ENCODE data around the gene ARHGAP31.

DNA sequence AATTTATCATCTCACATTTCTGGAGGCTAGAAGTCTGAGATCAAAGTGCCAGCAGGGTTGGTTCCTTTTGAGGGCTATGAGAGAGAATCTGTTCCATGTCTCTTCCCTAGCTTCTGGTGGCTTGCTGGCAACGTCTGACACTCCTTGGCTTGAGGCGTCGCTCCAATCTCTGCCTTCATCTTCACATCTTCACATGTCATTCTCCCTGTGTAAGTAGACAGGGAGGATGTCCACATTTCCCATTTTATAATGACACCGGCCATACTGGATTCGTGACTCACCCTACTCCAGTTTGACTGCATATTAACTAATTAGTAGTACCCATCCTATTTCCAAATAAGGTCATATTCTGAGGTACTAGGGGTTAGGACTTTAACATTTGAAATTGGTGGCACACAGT, 17.5 kb upstream of the ARHGAP31 start:
- TF ChIP-seq POLR2A (IDR thresholded peaks at IDR 0.05; ENCODE audit: low read length) (no peak), GATA1 (IDR thresholded peaks at IDR 0.05; ENCODE audit: low read depth, low read length) (no peak)
